GM18870 (cell line): ENCODE results near the gene MXD3.
"Not testable (repeated sequence)": the region's sequence is repeated elsewhere in the genome, so short reads cannot be mapped to it uniquely, and the experiment has no call there.

Experiments used
- ATAC-seq: cut with Tn5 transposase; IDR thresholded peaks from one replicate; pipeline ENCODE4 v1.9.1; 2021; ENCODE audit warnings: moderate library complexity; ENCODE audit not compliant: unreplicated experiment

Gene MXD3

GRCh38 chr5:177343777-177344176, 32.1 kb upstream of the MXD3 start:
- ATAC-seq: no peak

GRCh38 chr5:177343000-177343399, 31.3 kb upstream of the MXD3 start:
- ATAC-seq: not testable (repeated sequence)

GRCh38 chr5:177339107-177339638, 27.5 kb upstream of the MXD3 start:
- no peak for ATAC-seq

- ATAC-seq: no peak
Measured at GRCh38 chr5:177338251-177339106, 26.8 kb upstream of the MXD3 start.

GRCh38 chr5:177336603-177337494, 25.2 kb upstream of the MXD3 start:
- no peak for ATAC-seq

GRCh38 chr5:177336112-177336511, 24.4 kb upstream of the MXD3 start:
- ATAC-seq: no peak

GRCh38 chr5:177335701-177336065, 24.0 kb upstream of the MXD3 start:
- no peak for ATAC-seq

- no peak for ATAC-seq
Measured at GRCh38 chr5:177334781-177335700, 23.3 kb upstream of the MXD3 start.

GRCh38 chr5:177334155-177334551, 22.5 kb upstream of the MXD3 start:
- ATAC-seq: no peak

- no peak for ATAC-seq
Measured at GRCh38 chr5:177333420-177334154, 21.9 kb upstream of the MXD3 start.

GRCh38 chr5:177332896-177333260, 21.2 kb upstream of the MXD3 start:
- no peak for ATAC-seq

GRCh38 chr5:177332031-177332895, 20.6 kb upstream of the MXD3 start:
- no peak for ATAC-seq

GRCh38 chr5:177330991-177331842, 19.5 kb upstream of the MXD3 start:
- ATAC-seq: no peak

GRCh38 chr5:177329883-177330282, 18.2 kb upstream of the MXD3 start:
- no peak for ATAC-seq

GRCh38 chr5:177328545-177329231, 17.0 kb upstream of the MXD3 start:
- no peak for ATAC-seq

GRCh38 chr5:177327539-177328522, 16.1 kb upstream of the MXD3 start:
- no peak for ATAC-seq
